Left lobe of liver (tissue), 2 donors: ENCODE data around the gene SLC25A53. TPM values are rescaled to one million over a fixed set of nuclear protein-coding genes. Genes with fewer than 3 reads are reported as not detected.

Experiments
- ATAC-seq: fragments of 200-7000 bp; cut with Tn5 transposase; one replicate; pipeline ENCODE4 v1.9.1; 2020; ENCODE audit warnings: mild to moderate bottlenecking, moderate library complexity
- DNase-seq: peaks from one replicate; pipeline ENCODE4 v3.0.0-alpha.2; 2020; ENCODE audit warnings: low spot score
- total RNA-seq: library from RNA; stranded (reverse); gene quantifications from one replicate; pipeline ENCODE4 v1.2.1, GENCODE V29; 2021
- donor health status: DM: no; HTN: no; CAD: no; lungs with moderate emphysema.
- donor health status: DM: no; HTN: yes; CAD: no.

Gene SLC25A53, protein sequence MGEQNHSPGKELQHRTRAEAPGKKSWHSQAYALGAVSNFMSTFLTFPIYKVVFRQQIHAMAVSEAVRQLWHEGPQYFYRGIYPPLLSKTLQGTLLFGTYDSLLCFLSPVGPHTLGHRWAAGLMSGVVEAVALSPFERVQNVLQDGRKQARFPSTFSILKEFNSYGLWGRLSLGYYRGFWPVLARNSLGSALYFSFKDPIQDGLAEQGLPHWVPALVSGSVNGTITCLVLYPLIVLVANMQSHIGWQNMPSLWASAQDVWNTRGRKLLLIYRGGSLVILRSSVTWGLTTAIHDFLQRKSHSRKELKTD
- 4.3 TPM for total RNA-seq

GRCh38 chrX:104156630-104157529, at the start of gene SLC25A53:
TSS of gene SLC25A53 (minus strand) at chrX:104157009. CDS start at chrX:104105257, 51,752 bp downstream.
- ATAC-seq = peak; percentile 97
- peak; percentile 78 for DNase-seq

DNA sequence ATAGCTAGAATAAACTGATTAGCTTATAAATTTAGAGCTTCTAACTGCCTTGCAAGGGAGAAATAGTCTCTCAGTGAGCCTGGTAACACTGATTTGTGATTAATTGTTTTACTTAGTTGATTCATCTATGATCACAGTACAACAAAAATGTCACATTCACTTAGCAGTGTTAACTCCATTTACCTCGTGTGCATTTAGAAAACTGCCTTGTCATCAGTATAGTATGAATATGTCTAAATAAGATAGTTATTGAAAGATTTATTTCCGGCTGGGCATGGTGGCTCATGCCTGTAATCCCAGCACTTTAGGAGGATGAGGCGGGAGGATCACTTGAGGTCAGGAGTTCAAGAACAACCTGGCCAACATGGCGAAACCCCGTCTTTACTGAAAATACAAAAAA, 48.7 kb upstream of the SLC25A53 start:
- DNase-seq = no peak
- no peak for ATAC-seq

DNA sequence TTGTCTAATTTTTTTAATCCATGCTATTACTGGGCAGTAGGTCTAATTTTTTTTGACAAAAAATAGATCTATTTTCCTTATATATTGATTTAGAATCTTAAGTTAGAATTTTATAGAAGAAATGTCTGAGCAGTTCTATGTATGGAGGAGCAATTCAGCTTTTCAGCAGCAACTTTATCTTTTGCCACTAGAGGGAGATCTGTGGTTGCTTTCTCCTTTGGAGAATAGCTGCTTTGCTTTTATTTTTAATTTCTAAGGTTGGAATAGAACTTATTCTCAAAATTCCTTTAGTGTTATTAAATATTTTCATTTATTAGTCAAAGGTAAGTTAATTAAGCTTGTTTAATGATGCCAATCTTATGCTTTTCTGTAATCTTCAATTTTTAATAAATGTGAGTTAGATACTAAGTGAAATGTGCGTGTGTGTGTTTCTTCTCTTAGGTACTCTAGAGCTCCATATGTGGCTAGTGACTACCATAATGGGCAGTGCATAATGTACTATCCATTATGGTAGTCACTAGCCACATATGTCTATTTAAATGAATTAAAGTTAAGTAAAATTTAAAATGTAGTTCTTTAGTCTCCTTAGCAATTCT, 38.8 kb upstream of the SLC25A53 start:
- ATAC-seq (peak; percentile 61), DNase-seq (no peak)

DNA sequence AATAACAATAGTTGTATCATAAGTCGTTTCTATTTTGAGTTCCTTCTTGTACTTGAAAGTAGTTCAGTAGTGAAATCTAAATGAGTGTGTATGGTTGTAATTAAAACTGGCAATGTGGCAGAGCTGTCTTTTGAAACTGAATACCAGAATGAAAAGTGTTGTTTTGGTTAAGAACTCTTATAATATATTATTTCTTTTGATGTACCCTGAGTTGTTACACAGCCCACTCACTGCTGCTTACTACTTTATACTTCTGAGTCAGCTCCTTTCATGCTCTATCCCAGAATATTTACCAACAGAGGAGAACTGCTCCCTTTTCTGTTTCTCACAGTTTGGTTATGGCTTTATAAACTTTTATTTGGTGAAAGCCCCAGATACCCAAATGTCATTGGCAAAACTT, 38.2 kb upstream of the SLC25A53 start:
- ATAC-seq (no peak), DNase-seq (no peak)

DNA sequence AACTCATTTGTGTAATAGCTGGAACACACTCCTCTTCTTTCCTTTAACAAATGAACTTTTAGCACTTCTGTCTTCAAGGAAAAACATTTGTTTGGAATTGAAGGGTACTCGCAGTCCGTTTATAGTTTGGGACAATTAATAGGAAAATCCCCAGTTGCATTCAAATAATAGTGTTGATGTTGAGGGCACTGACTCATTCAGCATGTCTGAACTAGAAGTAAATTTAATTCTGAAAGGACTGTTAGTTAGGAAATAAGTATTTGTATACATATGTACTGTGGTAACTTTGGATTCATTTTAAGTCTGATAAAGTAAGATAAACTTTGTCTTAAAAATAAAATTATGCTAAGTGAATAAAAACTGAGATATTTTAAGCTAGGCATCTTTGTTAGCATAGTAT, 36.7 kb upstream of the SLC25A53 start:
- no peak for ATAC-seq
- DNase-seq = no peak

DNA sequence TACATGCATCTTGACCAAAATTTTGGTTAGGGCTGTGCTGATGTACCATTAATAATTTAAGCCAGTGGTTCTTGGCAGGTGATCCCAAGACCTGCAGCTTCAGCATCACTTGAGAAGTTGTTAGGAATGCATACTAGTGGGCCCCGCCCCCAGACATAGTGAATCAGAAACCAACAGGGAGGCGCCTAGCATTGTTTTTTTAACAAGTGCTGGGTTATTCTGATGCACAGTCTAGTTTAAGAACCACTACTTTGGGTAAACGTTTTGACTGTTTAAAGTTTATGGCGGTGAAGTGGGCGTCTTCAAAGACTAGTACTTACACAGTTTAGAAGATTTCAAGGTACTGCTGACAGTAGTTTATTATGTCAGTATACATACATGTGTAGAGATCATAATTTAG, 33.0 kb upstream of the SLC25A53 start:
- ATAC-seq (no peak), DNase-seq (no peak)

- ATAC-seq (peak; percentile 94), DNase-seq (peak; percentile 66)
Measured at GRCh38 chrX:104187931-104188330, 31.1 kb upstream of the SLC25A53 start.

DNA sequence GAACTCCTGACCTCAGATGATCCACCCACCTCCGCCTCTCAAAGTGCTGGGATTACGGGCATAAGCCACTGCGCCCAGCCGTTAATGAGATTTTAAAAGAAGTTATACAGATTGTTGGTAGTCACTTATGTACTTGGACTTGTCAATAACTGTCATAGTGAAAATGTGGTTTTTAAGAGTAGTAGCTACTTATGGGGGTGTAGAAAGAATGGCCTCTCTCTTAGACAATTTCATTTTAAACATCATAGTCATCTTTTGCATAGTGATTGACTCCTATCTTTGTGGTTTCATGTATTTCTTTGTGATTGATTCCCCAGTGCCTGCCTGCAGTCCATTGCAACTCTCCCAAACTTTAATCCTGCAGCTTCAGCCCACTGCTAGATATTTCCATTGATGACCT, 26.9 kb upstream of the SLC25A53 start:
- no peak for DNase-seq
- ATAC-seq = no peak

- no peak for ATAC-seq
- no peak for DNase-seq
Measured at GRCh38 chrX:104173841-104174240, 17.0 kb upstream of the SLC25A53 start.

GRCh38 chrX:104172788-104173187, 16.0 kb upstream of the SLC25A53 start:
- ATAC-seq (no peak), DNase-seq (no peak)

- DNase-seq (no peak), ATAC-seq (no peak)
Measured at GRCh38 chrX:104172121-104172520, 15.3 kb upstream of the SLC25A53 start.

GRCh38 chrX:104168127-104168526, 11.3 kb upstream of the SLC25A53 start:
- ATAC-seq (no peak), DNase-seq (no peak)

- no peak for ATAC-seq
- DNase-seq = no peak
Measured at GRCh38 chrX:104166735-104167436, 10.1 kb upstream of the SLC25A53 start.

DNA sequence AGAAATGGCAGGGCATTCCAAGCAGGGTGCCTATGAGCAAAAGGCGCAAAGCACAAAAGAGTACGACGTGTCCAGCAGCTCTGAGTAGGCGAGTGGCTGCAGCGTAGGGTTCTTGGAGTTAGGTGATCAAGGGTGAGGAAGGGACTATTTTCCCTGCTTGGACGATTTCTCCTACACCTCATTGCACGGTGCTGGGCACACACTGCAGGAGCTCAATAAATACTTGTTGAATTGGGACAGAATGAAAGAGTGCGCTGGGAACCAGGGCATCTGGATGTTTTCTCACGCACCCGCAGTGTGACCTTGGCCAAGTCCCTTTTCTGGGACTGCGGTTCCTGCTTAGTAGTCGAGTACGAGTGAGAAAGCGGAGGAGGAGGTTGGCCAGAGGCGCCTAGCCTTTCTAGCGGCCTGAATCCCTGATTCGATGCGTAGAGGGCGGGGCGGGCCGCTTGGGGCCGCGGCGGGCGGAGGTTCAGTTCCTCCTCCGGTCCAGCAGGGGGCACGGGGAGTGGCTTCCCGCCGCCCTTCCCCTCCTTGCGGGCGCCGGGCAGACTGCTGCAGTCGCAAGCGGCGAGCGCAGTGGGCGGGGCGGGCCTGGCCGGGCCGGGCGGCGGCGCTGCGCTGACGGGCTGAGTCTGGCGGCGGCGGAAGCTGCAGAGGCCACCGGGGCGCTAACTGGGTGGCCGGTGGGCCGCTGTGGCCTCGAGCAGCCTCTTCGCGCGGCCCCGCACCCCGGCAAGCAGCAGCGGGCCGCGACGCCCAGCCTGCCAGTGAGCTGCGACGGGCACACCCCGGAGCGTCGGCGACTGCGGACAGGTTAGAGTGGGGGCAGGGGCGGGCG, 9.3 kb upstream of the SLC25A53 start, which contains the start of gene FAM199X:
FAM199X (plus strand) TSS at position 560 of the 841 bp plus-strand sequence. CDS start 333 bp downstream, outside the sequence.
- ATAC-seq (peak; percentile 98), DNase-seq (peak; percentile 90)

- DNase-seq (no peak), ATAC-seq (no peak)
Measured at GRCh38 chrX:104151037-104151436, 5.8 kb downstream of the SLC25A53 start.

DNA sequence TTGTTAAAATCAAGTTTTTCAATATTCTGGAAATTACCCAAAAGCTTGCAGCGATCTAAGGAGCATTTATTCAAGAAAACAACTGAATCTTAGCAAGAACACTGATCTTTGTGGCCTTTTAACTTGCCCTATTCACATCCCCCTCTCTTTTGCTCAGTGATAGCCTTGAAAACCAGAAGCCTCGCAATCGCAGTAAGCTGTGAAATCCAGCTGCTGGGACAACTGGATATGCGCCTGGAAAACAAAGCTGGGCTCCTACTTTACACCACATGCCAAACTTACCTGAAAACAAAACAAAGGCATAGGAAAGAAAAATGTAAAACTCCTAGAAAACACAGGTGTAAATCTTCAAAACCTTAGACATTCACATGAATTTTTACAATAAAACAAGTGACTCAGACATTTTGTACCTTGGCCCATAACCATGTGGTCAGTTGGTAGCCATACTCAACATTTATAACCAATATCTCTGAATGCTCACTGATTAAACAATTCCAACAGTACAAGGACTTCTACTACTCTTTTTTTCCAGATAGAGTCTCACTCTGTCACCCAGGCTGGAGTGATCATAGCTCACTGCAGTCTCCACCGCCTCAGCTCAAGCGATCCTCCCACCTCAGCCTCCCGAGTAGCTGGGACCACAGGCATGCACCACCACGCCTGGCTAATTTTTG, 15.6 kb downstream of the SLC25A53 start:
- DNase-seq (no peak), ATAC-seq (no peak)

DNA sequence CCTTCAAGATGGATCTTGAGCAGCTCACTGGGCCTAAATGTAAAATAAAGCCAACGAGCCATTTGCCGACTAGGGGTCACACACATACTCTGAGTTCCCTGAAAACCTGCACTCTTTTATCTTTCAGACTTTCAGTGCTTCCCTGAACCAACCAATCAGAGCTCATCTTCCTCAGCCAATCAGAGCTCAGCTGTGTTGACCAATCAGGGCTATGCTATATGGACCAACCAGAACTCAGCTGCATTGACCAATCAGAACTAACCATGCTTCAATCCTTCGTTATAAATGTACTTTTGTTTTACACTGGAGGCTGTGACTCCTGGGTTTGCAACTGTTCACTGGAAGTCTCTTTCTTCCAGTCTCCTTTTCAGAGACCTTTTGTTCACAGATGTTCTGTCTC, 19.3 kb downstream of the SLC25A53 start:
- DNase-seq = no peak
- no peak for ATAC-seq

GRCh38 chrX:104136241-104137019, 20.4 kb downstream of the SLC25A53 start:
- peak; percentile 47 for DNase-seq
- ATAC-seq = peak; percentile 97

DNA sequence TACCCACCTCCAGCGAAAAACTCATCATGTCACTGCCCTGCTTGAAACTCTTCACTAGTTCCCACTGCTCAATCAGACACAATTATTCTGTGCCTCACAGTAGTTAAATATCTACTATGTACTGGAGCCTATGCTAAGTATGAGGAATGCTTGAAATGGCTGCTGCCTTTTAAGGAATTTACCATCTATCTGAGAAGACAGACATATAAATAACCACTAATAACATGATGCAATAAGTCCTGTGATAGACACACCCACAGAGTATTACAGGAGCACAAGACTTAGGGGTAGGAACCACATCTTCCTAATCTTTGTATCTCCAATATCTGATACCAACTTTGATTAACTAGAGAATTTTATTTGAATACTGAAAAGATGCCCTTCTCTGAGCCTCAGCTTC, 21.1 kb downstream of the SLC25A53 start:
- no peak for DNase-seq
- no peak for ATAC-seq
